Mammary epithelial cell (primary cell): Measurements from ENCODE around the gene LCE7A.

Source experiments
- CTCF ChIP-seq, 2 donors: IDR thresholded peaks in 1 of 2; conservative IDR thresholded peaks in 1 of 2; 2 replicates each; pipeline ENCODE4 v1.5.1; 2011 to 2012; ENCODE audit warnings: inconsistent platforms in 2 of 2, low read length in 2 of 2, mild to moderate bottlenecking in 2 of 2, control low read depth in 1 of 2, low read depth in 1 of 2; ENCODE audit not compliant: insufficient read depth in 1 of 2; ENCODE audit errors: extremely low read depth in 1 of 2
- EZH2 ChIP-seq: IDR thresholded peaks from 2 replicates; pipeline ENCODE4 v1.6.1; 2012; ENCODE audit warnings: low read length, inconsistent platforms, borderline replicate concordance

- TF ChIP-seq CTCF (conservative IDR thresholded peaks at IDR 0.05 in 1 of 2, IDR thresholded peaks at IDR 0.05 in 1 of 2; ENCODE audit: extremely low read depth in 1 of 2, insufficient read depth in 1 of 2, low read depth in 1 of 2, low read length in 2 of 2) (peak; percentile 83 to 86), EZH2 (no peak)
Measured at GRCh38 chr1:152869808-152870419, 10.1 kb downstream of the LCE7A start.
